DOHH2 (cell line): ENCODE measurements around the gene ZSCAN18.

Experiments
- H3F3A ChIP-seq: fragments of 200-600 bp; sonication (generic), shearing (Covaris generic); 2 replicates; pipeline ENCODE4 v1.6.0; 2016; ENCODE audit warnings: antibody characterized with exemption, mild to moderate bottlenecking; ENCODE audit not compliant: control insufficient read depth, insufficient read depth
- H3K27ac ChIP-seq: fragments of 200-600 bp; sonication (generic); 2 replicates; pipeline ENCODE4 v1.5.1; 2014; ENCODE audit warnings: low read depth, mild to moderate bottlenecking, low read length, moderate library complexity
- H3K27me3 ChIP-seq: fragments of 200-600 bp; sonication (generic); 2 replicates; pipeline ENCODE4 v1.6.1; 2014; ENCODE audit warnings: mild to moderate bottlenecking, low read length, mixed read lengths; ENCODE audit not compliant: control insufficient read depth
- H3K36me3 ChIP-seq: fragments of 200-600 bp; sonication (generic); 2 replicates; pipeline ENCODE4 v1.6.1; 2014; ENCODE audit warnings: mild to moderate bottlenecking, low read length, moderate library complexity, mixed read lengths; ENCODE audit not compliant: control insufficient read depth
- H3K4me1 ChIP-seq: fragments of 200-600 bp; sonication (generic); 2 replicates; pipeline ENCODE4 v1.6.1; 2014; ENCODE audit warnings: mild to moderate bottlenecking, low read length, mixed read lengths; ENCODE audit not compliant: control insufficient read depth
- H3K4me2 ChIP-seq: fragments of 200-600 bp; sonication (generic); 2 replicates; pipeline ENCODE4 v1.6.0; 2014; ENCODE audit warnings: mild to moderate bottlenecking, low read length, moderate library complexity
- H3K4me3 ChIP-seq: fragments of 200-600 bp; sonication (generic); 2 replicates; pipeline ENCODE4 v1.5.1; 2014; ENCODE audit warnings: mild to moderate bottlenecking, low read length, mixed read lengths
- H3K79me2 ChIP-seq: fragments of 200-600 bp; sonication (generic); 2 replicates; pipeline ENCODE4 v1.6.1; 2014; ENCODE audit warnings: mild to moderate bottlenecking, low read length, mixed read lengths; ENCODE audit not compliant: control insufficient read depth
- H3K9me2 ChIP-seq: fragments of 200-600 bp; sonication (generic); replicated peaks from 2 replicates; pipeline ENCODE4 v1.6.1; 2014; ENCODE audit warnings: mild to moderate bottlenecking, low read length, mixed read lengths; ENCODE audit not compliant: control insufficient read depth
- H3K9me3 ChIP-seq: fragments of 200-600 bp; sonication (generic); 2 replicates; pipeline ENCODE4 v1.6.1; 2014; ENCODE audit warnings: antibody characterized with exemption, low read length, mixed read lengths; ENCODE audit not compliant: control insufficient read depth, insufficient read depth
- H4K20me1 ChIP-seq: fragments of 200-600 bp; sonication (generic); 2 replicates; pipeline ENCODE4 v1.6.0; 2014; ENCODE audit warnings: low read depth, mild to moderate bottlenecking, antibody characterized with exemption, low read length, moderate library complexity; ENCODE audit not compliant: control insufficient read depth, insufficient read depth
- EZH2phosphoT487 ChIP-seq: fragments of 200-600 bp; sonication (generic); IDR thresholded peaks from 2 replicates; pipeline ENCODE4 v1.6.1; 2017; ENCODE audit warnings: borderline replicate concordance, mild to moderate bottlenecking, antibody characterized with exemption, low read length, moderate library complexity, mixed read lengths
- TF ChIP-seq, protein P1 (sequence below): fragments of 200-600 bp; sonication (generic); IDR thresholded peaks from one replicate; pipeline ENCODE4 v1.5.1; 2014; ENCODE audit warnings: antibody characterized with exemption, mild to moderate bottlenecking, low read depth, low read length; ENCODE audit not compliant: poor library complexity, severe bottlenecking

ZSCAN18 gene

GRCh38 chr19:58091251-58091995 is 6.6 kb downstream of the ZSCAN18 start:
- no peaks in the 10 kb centered on the region for H3K36me3 ChIP-seq
- no peaks in the 10 kb centered on the region for H3K79me2 ChIP-seq
- H3K27ac ChIP-seq: no peak overlapping the region
- H3K9me3 ChIP-seq: peaks cover 28% of the 10 kb centered on the region
- H3K4me2 ChIP-seq: no peak overlapping the region
- no peaks in the 10 kb centered on the region for H3K27me3 ChIP-seq
- no peaks in the 10 kb centered on the region for H3K9me2 ChIP-seq
- H3K4me1 ChIP-seq: no peaks in the 10 kb centered on the region
- TF ChIP-seq, protein P1, sequence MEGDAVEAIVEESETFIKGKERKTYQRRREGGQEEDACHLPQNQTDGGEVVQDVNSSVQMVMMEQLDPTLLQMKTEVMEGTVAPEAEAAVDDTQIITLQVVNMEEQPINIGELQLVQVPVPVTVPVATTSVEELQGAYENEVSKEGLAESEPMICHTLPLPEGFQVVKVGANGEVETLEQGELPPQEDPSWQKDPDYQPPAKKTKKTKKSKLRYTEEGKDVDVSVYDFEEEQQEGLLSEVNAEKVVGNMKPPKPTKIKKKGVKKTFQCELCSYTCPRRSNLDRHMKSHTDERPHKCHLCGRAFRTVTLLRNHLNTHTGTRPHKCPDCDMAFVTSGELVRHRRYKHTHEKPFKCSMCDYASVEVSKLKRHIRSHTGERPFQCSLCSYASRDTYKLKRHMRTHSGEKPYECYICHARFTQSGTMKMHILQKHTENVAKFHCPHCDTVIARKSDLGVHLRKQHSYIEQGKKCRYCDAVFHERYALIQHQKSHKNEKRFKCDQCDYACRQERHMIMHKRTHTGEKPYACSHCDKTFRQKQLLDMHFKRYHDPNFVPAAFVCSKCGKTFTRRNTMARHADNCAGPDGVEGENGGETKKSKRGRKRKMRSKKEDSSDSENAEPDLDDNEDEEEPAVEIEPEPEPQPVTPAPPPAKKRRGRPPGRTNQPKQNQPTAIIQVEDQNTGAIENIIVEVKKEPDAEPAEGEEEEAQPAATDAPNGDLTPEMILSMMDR: no peak
- no peak for TF ChIP-seq EZH2phosphoT487
- no peaks in the 10 kb centered on the region for H3F3A ChIP-seq
- H4K20me1 ChIP-seq: no peaks in the 10 kb centered on the region
- H3K4me3 ChIP-seq: no peak overlapping the region

GRCh38 chr19:58089846-58090245 is 8.2 kb downstream of the ZSCAN18 start:
- Histone ChIP-seq H4K20me1 (no peaks in the 10 kb centered on the region), H3K9me3 (peaks cover 30% of the 10 kb centered on the region), H3K36me3 (no peaks in the 10 kb centered on the region), H3K27ac (no peak overlapping the region), H3K4me3 (no peak overlapping the region), H3K4me2 (no peak overlapping the region), H3K27me3 (no peaks in the 10 kb centered on the region), H3K9me2 (no peaks in the 10 kb centered on the region), H3K79me2 (no peaks in the 10 kb centered on the region), H3F3A (no peaks in the 10 kb centered on the region), H3K4me1 (no peaks in the 10 kb centered on the region)
- TF ChIP-seq EZH2phosphoT487: no peak
- TF ChIP-seq, protein P1: no peak

DNA sequence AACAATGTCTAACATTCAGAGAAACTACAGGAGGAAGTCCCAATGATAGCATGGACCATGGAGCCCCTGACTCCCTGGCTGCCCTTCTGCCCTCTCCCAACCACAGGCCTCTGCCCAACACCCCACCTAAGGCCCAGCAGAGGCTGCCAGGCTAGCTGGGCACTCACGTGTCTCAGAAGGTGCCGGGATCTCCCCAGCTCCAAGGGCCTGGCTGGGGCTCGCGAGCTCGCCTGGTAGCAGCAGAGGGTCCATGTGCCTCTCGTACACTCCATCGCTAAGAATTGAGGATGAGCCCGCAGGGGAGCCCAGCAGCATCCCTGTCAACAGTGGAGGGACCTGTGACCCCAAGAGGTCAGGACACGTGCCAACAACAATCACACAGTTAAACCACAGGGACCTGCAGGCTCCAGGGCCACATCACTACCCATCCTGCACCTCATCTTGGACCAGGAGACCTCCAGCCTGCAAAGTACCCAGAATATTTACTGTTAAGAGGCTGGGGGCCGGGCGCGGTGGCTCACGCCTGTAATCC is 9.4 kb downstream of the ZSCAN18 start:
- H3K4me3 ChIP-seq: no peak overlapping the region
- no peaks in the 10 kb centered on the region for H3K9me2 ChIP-seq
- no peaks in the 10 kb centered on the region for H4K20me1 ChIP-seq
- H3F3A ChIP-seq: no peaks in the 10 kb centered on the region
- no peaks in the 10 kb centered on the region for H3K79me2 ChIP-seq
- H3K9me3 ChIP-seq: peaks cover 39% of the 10 kb centered on the region
- H3K27ac ChIP-seq: no peak overlapping the region
- H3K36me3 ChIP-seq: no peaks in the 10 kb centered on the region
- H3K4me1 ChIP-seq: no peaks in the 10 kb centered on the region
- TF ChIP-seq, protein P1: no peak
- H3K4me2 ChIP-seq: no peak overlapping the region
- no peaks in the 10 kb centered on the region for H3K27me3 ChIP-seq
